ENCODE measurements around the gene EIF3CL.
"Not testable (repeated sequence)": the region's sequence is repeated elsewhere in the genome, so short reads cannot be mapped to it uniquely, and the experiment has no call there.

Gene EIF3CL

GRCh38 chr16:28338230-28338629 lies 65.4 kb downstream of the EIF3CL start:
- not testable (repeated sequence) for FAIRE-seq

- not testable (repeated sequence) for FAIRE-seq
Measured at GRCh38 chr16:28336940-28337710, 66.5 kb downstream of the EIF3CL start.

- not testable (repeated sequence) for FAIRE-seq
Measured at GRCh38 chr16:28335678-28336077, 68.0 kb downstream of the EIF3CL start.

GRCh38 chr16:28332632-28333031 lies 71.0 kb downstream of the EIF3CL start:
- FAIRE-seq = not testable (repeated sequence)

GRCh38 chr16:28330981-28331380 lies 72.7 kb downstream of the EIF3CL start:
- not testable (repeated sequence) for FAIRE-seq

GRCh38 chr16:28330232-28330631 lies 73.4 kb downstream of the EIF3CL start:
- not testable (repeated sequence) for FAIRE-seq

All from islet of Langerhans (tissue), 1 donor.